Panc1 (cell line): ENCODE data around the gene PALD1. TPM values are rescaled to one million over a fixed set of nuclear protein-coding genes. Genes with fewer than 3 reads are reported as not detected.

Experiments
- ATAC-seq: fragments of 200-7000 bp; cut with Tn5 transposase; 2 replicates; pipeline ENCODE4 v1.9.1; 2020; ENCODE audit warnings: mild to moderate bottlenecking, moderate library complexity
- BruUV-seq: library from RNA; stranded (reverse); fragments of 400-500 nt; replicated peaks from 2 replicates; lab custom pipeline; 2021; lab: Mats Ljungman, UMichigan
- CTCF ChIA-PET: fragments of 300-600 bp; sonication (Branson Sonifier 250); formaldehyde crosslinking; loops from one replicate; lab custom pipeline; 2022; ENCODE audit warnings: antibody characterized with exemption; lab: Charles Lee
- POLR2A ChIA-PET: fragments of 300-600 bp; sonication (Branson Sonifier 250); formaldehyde crosslinking; loops from one replicate; lab custom pipeline; 2022; ENCODE audit warnings: antibody characterized with exemption; lab: Charles Lee
- DNase-seq: peaks from one replicate; pipeline ENCODE4 v3.0.0-alpha.2; 2010; ENCODE audit warnings: low read depth, low spot score
- H3K27ac ChIP-seq: 2 replicates; pipeline ENCODE4 v1.5.1; 2011; ENCODE audit warnings: mild to moderate bottlenecking, low read length, inconsistent platforms
- H3K27me3 ChIP-seq: fragments of 200-500 bp; sonication (Bioruptor generic); 2 replicates; pipeline ENCODE4 v1.6.0; 2014; ENCODE audit warnings: low read length, inconsistent platforms; ENCODE audit not compliant: control insufficient read depth, insufficient read depth
- H3K36me3 ChIP-seq: fragments of 200-500 bp; sonication (Bioruptor generic); 2 replicates; pipeline ENCODE4 v1.5.1; 2014; ENCODE audit warnings: inconsistent platforms, mild to moderate bottlenecking, low read length, moderate library complexity; ENCODE audit not compliant: control insufficient read depth, insufficient read depth
- H3K4me1 ChIP-seq: 2 replicates; pipeline ENCODE4 v1.5.1; 2011; ENCODE audit warnings: inconsistent platforms, mild to moderate bottlenecking, low read length, moderate library complexity; ENCODE audit not compliant: control insufficient read depth, insufficient read depth
- H3K4me3 ChIP-seq, 2 experiments: 2 replicates each; pipeline ENCODE4 v1.5.1; 2011 to 2012; ENCODE audit warnings: low read depth in 2 of 2, low read length in 2 of 2, mild to moderate bottlenecking in 2 of 2, inconsistent platforms in 1 of 2, moderate library complexity in 1 of 2
- H3K9me3 ChIP-seq: fragments of 200-500 bp; sonication (Bioruptor generic); 2 replicates; pipeline ENCODE4 v1.5.1; 2014; ENCODE audit warnings: low read depth, mild to moderate bottlenecking, inconsistent platforms, low read length, moderate library complexity; ENCODE audit not compliant: control insufficient read depth, insufficient read depth
- CTCF ChIP-seq: fragments of 450-650 bp; IDR thresholded peaks from 2 replicates; pipeline ENCODE4 v1.5.1; 2017; ENCODE audit warnings: mild to moderate bottlenecking
- POLR2AphosphoS5 ChIP-seq: IDR thresholded peaks from 2 replicates; pipeline ENCODE4 v1.6.1; 2012; ENCODE audit warnings: mild to moderate bottlenecking, low read depth, low read length, moderate library complexity
- SIN3A ChIP-seq: IDR thresholded peaks from 2 replicates; pipeline ENCODE4 v1.6.1; 2012; ENCODE audit warnings: low read depth, mild to moderate bottlenecking, low read length, moderate library complexity, borderline replicate concordance; ENCODE audit not compliant: insufficient read depth
- TCF7L2 ChIP-seq: IDR thresholded peaks from 2 replicates; pipeline ENCODE4 v1.6.1; 2011; ENCODE audit warnings: mild to moderate bottlenecking, low read depth, low read length, inconsistent platforms
- in situ Hi-C: cut with HindIII; loops from 2 replicates; pipeline ENCODE4 v1.10.0; 2016; ENCODE audit warnings: low sequenced_read_pairs, low pct_unique_long_range_greater_than_20kb
- intact Hi-C: fragments of 100-400 bp; cut with micrococcal nuclease; formaldehyde crosslinking; loops from one replicate; pipeline ENCODE4 v1.10.0; 2022; ENCODE audit not compliant: unreplicated experiment
- total RNA-seq: library from RNA; stranded (reverse); gene quantifications from one replicate; pipeline ENCODE4 v1.2.1, GENCODE V29; 2021; ENCODE audit not compliant: unreplicated experiment
- TF ChIP-seq, protein P1 (sequence below), 2 experiments: IDR thresholded peaks; 2 replicates each; pipeline ENCODE4 v1.6.1; 2011 to 2012; ENCODE audit warnings: low read depth in 2 of 2, control low read depth in 1 of 2, low read length in 1 of 2, mild to moderate bottlenecking in 1 of 2, moderate library complexity in 1 of 2; ENCODE audit not compliant: insufficient read depth in 1 of 2

PALD1 gene
- total RNA-seq, 1 experiment from 2014 or later: 3.0 TPM

DNA sequence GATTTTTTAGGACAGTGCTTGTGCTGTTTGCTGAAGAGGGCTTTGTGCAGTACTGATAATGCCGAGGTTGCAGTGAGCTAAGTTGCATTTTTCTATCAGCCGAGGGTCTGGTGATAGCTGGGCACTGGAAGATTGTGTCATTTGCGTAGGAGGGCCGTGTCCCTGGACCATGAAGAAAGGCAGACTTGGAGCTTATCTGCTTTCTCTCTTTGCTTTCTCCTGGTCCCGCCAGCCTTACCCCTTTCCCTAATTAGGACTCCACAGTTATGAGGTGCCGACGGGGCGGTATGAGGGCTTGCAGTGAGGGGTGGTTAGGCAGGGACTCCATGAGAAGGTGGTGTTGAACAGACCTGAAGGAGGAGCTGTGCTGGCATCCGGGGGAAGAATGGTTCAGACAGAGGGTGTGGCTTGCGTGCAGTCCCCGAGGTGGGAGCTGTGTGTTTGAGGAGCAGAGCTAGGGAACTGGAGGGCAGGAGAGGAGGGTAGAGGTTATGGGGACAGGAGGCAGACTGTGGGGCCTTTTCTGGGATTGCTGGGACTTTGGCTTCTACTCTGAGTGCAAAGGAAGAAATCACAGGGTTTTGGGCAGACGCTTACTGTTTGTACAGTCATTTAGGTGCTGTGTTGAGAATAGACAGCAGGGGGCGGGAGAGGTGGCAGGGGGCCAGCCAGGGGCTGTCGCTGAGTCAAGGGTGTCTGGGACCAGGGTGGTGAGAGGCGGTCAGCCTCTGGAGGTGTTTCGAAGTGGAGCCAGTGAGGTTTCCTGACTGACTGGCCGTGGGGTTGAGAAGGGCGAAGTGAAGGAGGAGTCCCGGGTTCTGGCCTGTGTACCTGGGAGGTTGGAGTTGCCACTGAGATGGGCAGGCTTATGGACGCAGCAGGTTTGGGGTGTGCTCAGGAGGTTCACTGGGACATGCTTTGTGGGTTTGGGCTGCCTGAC, 80.6 kb downstream of the PALD1 start:
- ATAC-seq: peak; percentile 84
- TF ChIP-seq CTCF (peak; percentile 78), POLR2AphosphoS5 (no peak)
- no peaks in the 10 kb centered on the region for H3K9me3 ChIP-seq
- ChIA-PET POLR2A (no interaction called here), CTCF (interaction anchor here (0.5 to 1.3 kb wide), 6 partner anchors 9 to 208 kb away, joined by 3 to 4 read pairs (median 4); no protein-coding TSS in a partner anchor)
- H3K4me1 ChIP-seq: peaks cover 5% of the 10 kb centered on the region
- intact Hi-C loops: no loop called here
- BruUV-seq: no TSS peak
- no peak for DNase-seq
- H3K36me3 ChIP-seq: no peaks in the 10 kb centered on the region
- peak overlapping the region; percentile 14 to 23; a peak in 2 of 4 replicates for H3K4me3 ChIP-seq
- in situ Hi-C loops: no loop called here
- no peaks in the 10 kb centered on the region for H3K27me3 ChIP-seq
- H3K27ac ChIP-seq: no peak overlapping the region

DNA sequence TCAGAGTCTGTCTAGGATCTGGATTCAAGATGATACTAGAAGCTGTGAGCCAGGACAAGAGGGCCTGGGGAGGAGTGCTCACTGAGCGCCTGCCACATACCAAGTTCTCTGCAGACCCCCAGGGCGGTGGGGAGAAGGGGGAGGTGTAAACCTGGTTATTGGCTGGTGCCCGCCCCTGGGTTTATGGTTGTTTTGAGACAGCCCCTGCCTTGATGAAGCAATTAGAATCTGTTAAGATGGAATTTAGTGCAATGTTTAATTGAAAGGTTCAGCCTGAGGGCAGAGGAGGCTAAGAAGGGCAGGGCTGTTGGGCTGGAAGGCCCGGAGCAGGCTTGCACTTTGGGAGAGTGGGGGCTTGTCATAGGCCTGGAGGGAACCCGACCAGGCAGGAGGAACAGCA, 81.3 kb downstream of the PALD1 start:
- intact Hi-C loops: no loop called here
- ATAC-seq (no peak), DNase-seq (no peak)
- Histone ChIP-seq H3K4me1 (peaks cover 5% of the 10 kb centered on the region), H3K27ac (no peak overlapping the region), H3K27me3 (no peaks in the 10 kb centered on the region), H3K9me3 (no peaks in the 10 kb centered on the region), H3K36me3 (no peaks in the 10 kb centered on the region), H3K4me3 (no peak overlapping the region)
- CTCF ChIA-PET: no interaction called here
- TF ChIP-seq SIN3A (no peak), CTCF (no peak), POLR2AphosphoS5 (no peak), TCF7L2 (no peak)
- TF ChIP-seq, protein P1, sequence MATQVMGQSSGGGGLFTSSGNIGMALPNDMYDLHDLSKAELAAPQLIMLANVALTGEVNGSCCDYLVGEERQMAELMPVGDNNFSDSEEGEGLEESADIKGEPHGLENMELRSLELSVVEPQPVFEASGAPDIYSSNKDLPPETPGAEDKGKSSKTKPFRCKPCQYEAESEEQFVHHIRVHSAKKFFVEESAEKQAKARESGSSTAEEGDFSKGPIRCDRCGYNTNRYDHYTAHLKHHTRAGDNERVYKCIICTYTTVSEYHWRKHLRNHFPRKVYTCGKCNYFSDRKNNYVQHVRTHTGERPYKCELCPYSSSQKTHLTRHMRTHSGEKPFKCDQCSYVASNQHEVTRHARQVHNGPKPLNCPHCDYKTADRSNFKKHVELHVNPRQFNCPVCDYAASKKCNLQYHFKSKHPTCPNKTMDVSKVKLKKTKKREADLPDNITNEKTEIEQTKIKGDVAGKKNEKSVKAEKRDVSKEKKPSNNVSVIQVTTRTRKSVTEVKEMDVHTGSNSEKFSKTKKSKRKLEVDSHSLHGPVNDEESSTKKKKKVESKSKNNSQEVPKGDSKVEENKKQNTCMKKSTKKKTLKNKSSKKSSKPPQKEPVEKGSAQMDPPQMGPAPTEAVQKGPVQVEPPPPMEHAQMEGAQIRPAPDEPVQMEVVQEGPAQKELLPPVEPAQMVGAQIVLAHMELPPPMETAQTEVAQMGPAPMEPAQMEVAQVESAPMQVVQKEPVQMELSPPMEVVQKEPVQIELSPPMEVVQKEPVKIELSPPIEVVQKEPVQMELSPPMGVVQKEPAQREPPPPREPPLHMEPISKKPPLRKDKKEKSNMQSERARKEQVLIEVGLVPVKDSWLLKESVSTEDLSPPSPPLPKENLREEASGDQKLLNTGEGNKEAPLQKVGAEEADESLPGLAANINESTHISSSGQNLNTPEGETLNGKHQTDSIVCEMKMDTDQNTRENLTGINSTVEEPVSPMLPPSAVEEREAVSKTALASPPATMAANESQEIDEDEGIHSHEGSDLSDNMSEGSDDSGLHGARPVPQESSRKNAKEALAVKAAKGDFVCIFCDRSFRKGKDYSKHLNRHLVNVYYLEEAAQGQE (IDR thresholded peaks at IDR 0.05; ENCODE audit: insufficient read depth in 1 of 2, low read depth in 2 of 2, low read length in 1 of 2): no peak
- POLR2A ChIA-PET: no interaction called here
- BruUV-seq: no TSS peak
- in situ Hi-C loops: no loop called here
